ENCODE data around the gene CD48.

DNA sequence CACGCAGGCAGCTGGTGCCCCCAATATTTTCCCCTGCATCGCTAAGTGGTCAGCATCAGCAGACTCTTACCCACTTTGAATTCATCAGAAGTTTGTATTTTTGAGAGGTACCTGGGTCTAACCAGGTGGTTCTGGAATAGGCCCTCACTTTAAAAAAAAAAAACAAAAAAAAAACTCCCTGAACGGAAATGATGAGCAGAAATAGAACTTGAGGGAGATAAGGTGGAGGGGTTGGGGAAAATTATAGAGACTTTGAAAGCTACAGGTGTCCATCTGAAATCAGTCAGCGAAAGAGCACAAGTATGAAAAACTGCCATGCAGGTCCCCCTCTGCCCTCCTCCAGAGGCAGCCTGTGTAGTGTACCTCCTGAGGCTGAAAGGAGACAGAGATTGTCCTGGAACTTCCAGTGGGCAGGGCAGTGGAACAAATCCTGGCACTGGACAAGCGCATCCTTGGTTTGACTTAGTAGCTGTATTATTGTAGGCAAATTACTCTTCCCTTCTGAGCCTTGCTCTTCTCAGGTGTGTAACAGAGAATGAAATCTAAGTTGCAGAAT lies 28.6 kb upstream of the CD48 start:
- TF ChIP-seq EZH2phosphoT487 (IDR thresholded peaks at IDR 0.05; ENCODE audit: borderline replicate concordance, low read length) (no peak), CTCF (IDR thresholded peaks at IDR 0.05; ENCODE audit: low read depth, low read length, poor library complexity, severe bottlenecking) (no peak)

Measured in DOHH2 (cell line).